GM19372 (cell line): ENCODE data around the gene ZNF136.

Experiments used
- ATAC-seq: cut with Tn5 transposase; IDR thresholded peaks from one replicate; pipeline ENCODE4 v1.9.1; 2021; ENCODE audit warnings: mild to moderate bottlenecking, low read depth, moderate library complexity; ENCODE audit not compliant: unreplicated experiment

Gene ZNF136

GRCh38 chr19:12162882-12163806 is at the start of gene ZNF136:
Gene ZNF136 (plus strand): TSS chr19:12163096. CDS start chr19:12163204, 108 bp downstream.
- peak; percentile 92 for ATAC-seq

- no peak for ATAC-seq
Observed at GRCh38 chr19:12113121-12113520, 49.8 kb upstream of the ZNF136 start.

GRCh38 chr19:12117201-12117970 is 45.5 kb upstream of the ZNF136 start:
- no peak for ATAC-seq

GRCh38 chr19:12126707-12127106 is 36.2 kb upstream of the ZNF136 start:
- no peak for ATAC-seq

- no peak for ATAC-seq
Observed at GRCh38 chr19:12133069-12133468, 29.8 kb upstream of the ZNF136 start.

- ATAC-seq, result no peak
Observed at GRCh38 chr19:12137221-12137940, 25.5 kb upstream of the ZNF136 start.

- ATAC-seq, result no peak
Observed at GRCh38 chr19:12139269-12139668, 23.6 kb upstream of the ZNF136 start.

- peak; percentile 92 for ATAC-seq
Observed at GRCh38 chr19:12139885-12140544, 22.9 kb upstream of the ZNF136 start, which contains the start of gene ZNF20. Gene ZNF20 (minus strand): TSS chr19:12140350. CDS start chr19:12140182, 168 bp downstream.

- ATAC-seq, result no peak
Observed at GRCh38 chr19:12140545-12141404, 22.1 kb upstream of the ZNF136 start.

GRCh38 chr19:12141405-12141736 is 21.5 kb upstream of the ZNF136 start:
- ATAC-seq, result no peak

GRCh38 chr19:12145348-12145747 is 17.5 kb upstream of the ZNF136 start:
- ATAC-seq, result no peak

GRCh38 chr19:12155324-12155860 is 7.5 kb upstream of the ZNF136 start:
- no peak for ATAC-seq

- ATAC-seq, result no peak
Observed at GRCh38 chr19:12156223-12157058, 6.5 kb upstream of the ZNF136 start, which contains the start of gene ZNF625. Gene ZNF625 (minus strand): TSS chr19:12156734. CDS start chr19:12156558, 176 bp downstream.

GRCh38 chr19:12159773-12160414 is 3.0 kb upstream of the ZNF136 start:
- no peak for ATAC-seq

GRCh38 chr19:12162513-12162881 is 399 bp upstream of the ZNF136 start:
- ATAC-seq, result no peak

- no peak for ATAC-seq
Observed at GRCh38 chr19:12163826-12164225, 930 bp downstream of the ZNF136 start.

GRCh38 chr19:12166626-12167025 is 3.7 kb downstream of the ZNF136 start:
- ATAC-seq, result no peak

- no peak for ATAC-seq
Observed at GRCh38 chr19:12180377-12180776, 17.5 kb downstream of the ZNF136 start.
